ENCODE measurements around the gene DPYSL3. TPM values are rescaled to one million over a fixed set of nuclear protein-coding genes. Genes with fewer than 3 reads are reported as not detected.

DPYSL3 gene
- polyA plus RNA-seq, 1 donor (not counting 4 experiments of a cell fraction or from before 2014, with no cell fraction given): 4.8 TPM

DNA sequence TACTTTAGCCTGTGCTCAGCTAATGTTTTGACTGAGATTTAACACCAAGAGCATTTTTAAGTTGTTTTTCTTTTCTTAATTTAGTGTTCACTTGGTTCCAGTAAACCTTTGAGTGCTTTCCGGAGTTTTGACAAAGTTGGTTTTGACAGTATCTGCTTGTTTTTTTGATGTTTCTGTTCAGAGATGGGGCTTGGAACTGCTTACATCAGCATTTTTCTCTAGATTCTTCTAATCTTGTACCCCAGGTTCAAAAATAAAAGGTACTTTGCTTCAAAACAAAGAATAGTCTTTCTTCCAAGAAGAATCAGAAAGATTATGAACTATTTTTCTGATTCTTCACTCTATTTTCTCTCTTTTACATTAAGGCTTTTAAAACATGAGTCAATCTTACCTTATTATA lies 132.2 kb downstream of the DPYSL3 start:
- no peak overlapping the region for H3K4me2 ChIP-seq (ENCODE audit: control insufficient read depth, extremely low read depth, insufficient read depth, low read depth, low read length)
- H4K20me1 ChIP-seq (ENCODE audit: control insufficient read depth, extremely low read depth, insufficient read depth, low read length): no peaks in the 10 kb centered on the region
- H3K36me3 ChIP-seq (ENCODE audit: control insufficient read depth in 2 of 2, extremely low read depth in 1 of 2, insufficient read depth in 2 of 2, low read length in 2 of 2): no peaks in the 10 kb centered on the region
- no peaks in the 10 kb centered on the region for H3K9me1 ChIP-seq (ENCODE audit: control insufficient read depth, extremely low read depth, insufficient read depth, low read length)
- DNase-seq (ENCODE audit: low read depth, low spot score): no peak
- no peak for TF ChIP-seq EZH2 (IDR thresholded peaks at IDR 0.05; ENCODE audit: low read length)
- TF ChIP-seq, protein P1, sequence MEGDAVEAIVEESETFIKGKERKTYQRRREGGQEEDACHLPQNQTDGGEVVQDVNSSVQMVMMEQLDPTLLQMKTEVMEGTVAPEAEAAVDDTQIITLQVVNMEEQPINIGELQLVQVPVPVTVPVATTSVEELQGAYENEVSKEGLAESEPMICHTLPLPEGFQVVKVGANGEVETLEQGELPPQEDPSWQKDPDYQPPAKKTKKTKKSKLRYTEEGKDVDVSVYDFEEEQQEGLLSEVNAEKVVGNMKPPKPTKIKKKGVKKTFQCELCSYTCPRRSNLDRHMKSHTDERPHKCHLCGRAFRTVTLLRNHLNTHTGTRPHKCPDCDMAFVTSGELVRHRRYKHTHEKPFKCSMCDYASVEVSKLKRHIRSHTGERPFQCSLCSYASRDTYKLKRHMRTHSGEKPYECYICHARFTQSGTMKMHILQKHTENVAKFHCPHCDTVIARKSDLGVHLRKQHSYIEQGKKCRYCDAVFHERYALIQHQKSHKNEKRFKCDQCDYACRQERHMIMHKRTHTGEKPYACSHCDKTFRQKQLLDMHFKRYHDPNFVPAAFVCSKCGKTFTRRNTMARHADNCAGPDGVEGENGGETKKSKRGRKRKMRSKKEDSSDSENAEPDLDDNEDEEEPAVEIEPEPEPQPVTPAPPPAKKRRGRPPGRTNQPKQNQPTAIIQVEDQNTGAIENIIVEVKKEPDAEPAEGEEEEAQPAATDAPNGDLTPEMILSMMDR (optimal IDR thresholded peaks at IDR 0.05 in 1 of 3, IDR thresholded peaks at IDR 0.05 in 1 of 3, conservative IDR thresholded peaks at IDR 0.05 in 1 of 3; ENCODE audit: extremely low read depth in 1 of 3, insufficient read depth in 2 of 3, low read length in 3 of 3): no peak
- dilution Hi-C loops (cut with MboI; ENCODE audit: extremely low pct_ligation_motif_present, low sequenced_read_pairs): no loop called here
- no peak for FAIRE-seq
- H3K79me2 ChIP-seq (ENCODE audit: control insufficient read depth, insufficient read depth, low read length): no peaks in the 10 kb centered on the region
- no peaks in the 10 kb centered on the region for H3K9me3 ChIP-seq (ENCODE audit: control insufficient read depth, low read depth, low read length)
- no peak overlapping the region for H2AFZ ChIP-seq (ENCODE audit: control insufficient read depth, low read length)
- H3K27ac ChIP-seq (ENCODE audit: control insufficient read depth, insufficient read depth, low read length): no peak overlapping the region
- H3K9ac ChIP-seq (ENCODE audit: control insufficient read depth, extremely low read depth, insufficient read depth, low read length): no peak overlapping the region
- no peaks in the 10 kb centered on the region for H3K4me1 ChIP-seq (ENCODE audit: control insufficient read depth, extremely low read depth, insufficient read depth, low read length)
- no peaks in the 10 kb centered on the region for H3K27me3 ChIP-seq (ENCODE audit: control insufficient read depth, extremely low read depth, insufficient read depth, low read length)
- no peak overlapping the region for H3K4me3 ChIP-seq (ENCODE audit: control insufficient read depth in 2 of 3, extremely low read depth in 1 of 3, insufficient read depth in 2 of 3, low read depth in 1 of 3, low read length in 3 of 3)

DNA sequence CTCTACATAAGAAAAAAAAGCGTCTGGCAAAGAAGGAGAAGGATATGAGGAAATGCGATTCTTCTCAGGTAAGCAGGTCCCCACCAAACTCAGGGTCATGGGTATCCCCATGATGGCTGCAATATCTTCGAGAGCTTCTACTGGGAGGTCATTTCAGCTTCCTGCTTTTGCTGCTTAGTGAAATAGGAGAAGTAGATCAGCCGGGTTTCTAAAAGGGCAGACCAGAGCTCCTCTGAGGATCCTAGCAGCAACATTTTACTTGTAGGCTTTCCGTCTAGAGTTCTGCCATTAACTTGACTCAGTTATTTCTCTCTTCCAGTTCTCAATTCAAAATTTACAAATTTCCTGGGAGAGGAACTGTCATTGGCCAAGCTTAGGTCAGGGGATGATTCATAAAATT lies 134.7 kb downstream of the DPYSL3 start:
- Histone ChIP-seq H3K9me1 (ENCODE audit: control insufficient read depth, extremely low read depth, insufficient read depth, low read length) (no peaks in the 10 kb centered on the region), H3K4me3 (ENCODE audit: control insufficient read depth in 2 of 3, extremely low read depth in 1 of 3, insufficient read depth in 2 of 3, low read depth in 1 of 3, low read length in 3 of 3) (no peak overlapping the region), H3K9ac (ENCODE audit: control insufficient read depth, extremely low read depth, insufficient read depth, low read length) (no peak overlapping the region), H3K79me2 (ENCODE audit: control insufficient read depth, insufficient read depth, low read length) (no peaks in the 10 kb centered on the region), H3K27me3 (ENCODE audit: control insufficient read depth, extremely low read depth, insufficient read depth, low read length) (no peaks in the 10 kb centered on the region), H3K27ac (ENCODE audit: control insufficient read depth, insufficient read depth, low read length) (no peak overlapping the region), H3K4me1 (ENCODE audit: control insufficient read depth, extremely low read depth, insufficient read depth, low read length) (no peaks in the 10 kb centered on the region), H3K4me2 (ENCODE audit: control insufficient read depth, extremely low read depth, insufficient read depth, low read depth, low read length) (no peak overlapping the region), H2AFZ (ENCODE audit: control insufficient read depth, low read length) (no peak overlapping the region), H3K36me3 (ENCODE audit: control insufficient read depth in 2 of 2, extremely low read depth in 1 of 2, insufficient read depth in 2 of 2, low read length in 2 of 2) (no peaks in the 10 kb centered on the region), H3K9me3 (ENCODE audit: control insufficient read depth, low read depth, low read length) (no peaks in the 10 kb centered on the region), H4K20me1 (ENCODE audit: control insufficient read depth, extremely low read depth, insufficient read depth, low read length) (no peaks in the 10 kb centered on the region)
- dilution Hi-C loops (cut with MboI; ENCODE audit: extremely low pct_ligation_motif_present, low sequenced_read_pairs): no loop called here
- FAIRE-seq (no peak), DNase-seq (ENCODE audit: low read depth, low spot score) (no peak)
- TF ChIP-seq EZH2 (IDR thresholded peaks at IDR 0.05; ENCODE audit: low read length): no peak
- TF ChIP-seq, protein P1 (optimal IDR thresholded peaks at IDR 0.05 in 1 of 3, IDR thresholded peaks at IDR 0.05 in 1 of 3, conservative IDR thresholded peaks at IDR 0.05 in 1 of 3; ENCODE audit: extremely low read depth in 1 of 3, insufficient read depth in 2 of 3, low read length in 3 of 3): no peak
